ENCODE results near the gene FCN2. TPM values are rescaled to one million over a fixed set of nuclear protein-coding genes. Genes with fewer than 3 reads are reported as not detected.

Gene FCN2
- total RNA-seq, 2 experiments from 2014 or later: not detected

DNA sequence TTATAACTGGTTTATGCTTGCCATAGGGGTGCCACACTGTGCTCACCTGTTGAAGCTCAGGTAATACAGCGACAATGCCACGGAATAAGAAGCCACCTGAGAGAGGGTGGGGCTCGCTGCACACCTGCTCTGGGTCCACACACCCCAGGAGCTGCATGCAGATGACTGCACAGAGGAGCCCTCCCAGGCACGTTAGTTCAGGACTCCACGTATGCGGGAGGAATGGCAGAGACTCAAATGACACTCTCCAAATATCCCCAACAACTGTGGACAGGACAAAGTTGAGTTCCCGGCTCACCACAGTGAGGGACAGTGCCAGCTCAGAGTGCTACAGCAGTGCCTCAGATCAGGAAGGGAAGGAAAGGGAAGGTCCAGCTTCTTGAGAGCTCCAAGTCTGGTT, 42.9 kb downstream of the FCN2 start:
- intact Hi-C loops (cut with micrococcal nuclease; ENCODE audit: unreplicated experiment): no loop called here

GRCh38 chr9:134925011-134925511, 44.5 kb downstream of the FCN2 start:
- Histone ChIP-seq H3K27ac (ENCODE audit: low read depth, low read length, poor library complexity, severe bottlenecking) (no peak overlapping the region), H3K4me3 (ENCODE audit: low read depth, low read length, poor library complexity, severe bottlenecking) (no peak overlapping the region), H3K9me2 (ENCODE audit: insufficient read depth, low read length) (no peaks in the 10 kb centered on the region), H3K4me1 (ENCODE audit: insufficient read depth, low read length, poor library complexity, severe bottlenecking) (peaks cover 33% of the 10 kb centered on the region), H3K79me2 (ENCODE audit: insufficient read depth, low read depth, low read length) (no peaks in the 10 kb centered on the region), H3K9me3 (ENCODE audit: low read length) (peaks cover 2% of the 10 kb centered on the region; the same call in 1 of the 2 replicates), H2AFZ (ENCODE audit: low read length) (no peak overlapping the region), H3K4me2 (ENCODE audit: low read length) (no peak overlapping the region), H3K36me3 (ENCODE audit: insufficient read depth, low read length) (no peaks in the 10 kb centered on the region; the same call in 1 of the 2 replicates), H4K20me1 (ENCODE audit: insufficient read depth, low read length) (no peaks in the 10 kb centered on the region)
- TF ChIP-seq EZH2phosphoT487 (IDR thresholded peaks at IDR 0.05; ENCODE audit: borderline replicate concordance, low read depth, low read length) (no peak), CTCF (conservative IDR thresholded peaks at IDR 0.05; ENCODE audit: low read length) (no peak)
- no TSS peak for BruUV-seq (replicated peaks)
- intact Hi-C loops (cut with micrococcal nuclease; ENCODE audit: unreplicated experiment): no loop called here
- DNase-seq (ENCODE audit: low spot score): no peak
- ChIA-PET CTCF (ENCODE audit: unreplicated experiment) (no interaction called here), POLR2A (no interaction called here)

More for the DNA sequence above, 42.9 kb downstream of the FCN2 start:
- no peaks in the 10 kb centered on the region; the same call in 1 of the 2 replicates for H3K36me3 ChIP-seq (ENCODE audit: insufficient read depth, low read length)
- H3K9me2 ChIP-seq (ENCODE audit: insufficient read depth, low read length): no peaks in the 10 kb centered on the region
- H3K9me3 ChIP-seq (ENCODE audit: low read length): peaks cover 18% of the 10 kb centered on the region
- H3K4me2 ChIP-seq (ENCODE audit: low read length): no peak overlapping the region
- no peaks in the 10 kb centered on the region for H4K20me1 ChIP-seq (ENCODE audit: insufficient read depth, low read length)
- CTCF ChIA-PET (ENCODE audit: unreplicated experiment): no interaction called here
- POLR2A ChIA-PET: no interaction called here
- H3K27ac ChIP-seq (ENCODE audit: low read depth, low read length, poor library complexity, severe bottlenecking): no peak overlapping the region
- TF ChIP-seq EZH2phosphoT487 (IDR thresholded peaks at IDR 0.05; ENCODE audit: borderline replicate concordance, low read depth, low read length) (no peak), CTCF (conservative IDR thresholded peaks at IDR 0.05; ENCODE audit: low read length) (no peak)
- no TSS peak for BruUV-seq (replicated peaks)
- H2AFZ ChIP-seq (ENCODE audit: low read length): no peak overlapping the region
- DNase-seq (ENCODE audit: low spot score): no peak
- H3K4me3 ChIP-seq (ENCODE audit: low read depth, low read length, poor library complexity, severe bottlenecking): no peak overlapping the region
- peaks cover 24% of the 10 kb centered on the region for H3K4me1 ChIP-seq (ENCODE audit: insufficient read depth, low read length, poor library complexity, severe bottlenecking)
- no peaks in the 10 kb centered on the region for H3K79me2 ChIP-seq (ENCODE audit: insufficient read depth, low read depth, low read length)

GRCh38 chr9:134928436-134929192, 48.0 kb downstream of the FCN2 start:
- POLR2A ChIA-PET: interaction anchor here (0.7 to 0.8 kb wide), 2 partner anchors 10 to 29 kb away, joined by 3 read pairs; no protein-coding TSS in a partner anchor
- CTCF ChIA-PET (ENCODE audit: unreplicated experiment): no interaction called here
- no peaks in the 10 kb centered on the region for H3K36me3 ChIP-seq (ENCODE audit: insufficient read depth, low read length)
- H4K20me1 ChIP-seq (ENCODE audit: insufficient read depth, low read length): no peaks in the 10 kb centered on the region
- no peak overlapping the region for H3K4me3 ChIP-seq (ENCODE audit: low read depth, low read length, poor library complexity, severe bottlenecking)
- no peaks in the 10 kb centered on the region for H3K9me3 ChIP-seq (ENCODE audit: low read length)
- H3K79me2 ChIP-seq (ENCODE audit: insufficient read depth, low read depth, low read length): peaks cover 10% of the 10 kb centered on the region
- H3K9me2 ChIP-seq (ENCODE audit: insufficient read depth, low read length): no peaks in the 10 kb centered on the region
- intact Hi-C loops (cut with micrococcal nuclease; ENCODE audit: unreplicated experiment): no loop called here
- no TSS peak for BruUV-seq (replicated peaks)
- H3K27ac ChIP-seq (ENCODE audit: low read depth, low read length, poor library complexity, severe bottlenecking): peak overlapping the region; percentile 97
- DNase-seq (ENCODE audit: low spot score): no peak
- no peak for TF ChIP-seq EZH2phosphoT487 (IDR thresholded peaks at IDR 0.05; ENCODE audit: borderline replicate concordance, low read depth, low read length)
- no peak for TF ChIP-seq CTCF (conservative IDR thresholded peaks at IDR 0.05; ENCODE audit: low read length)
- H2AFZ ChIP-seq (ENCODE audit: low read length): no peak overlapping the region
- peak overlapping the region; percentile 72 for H3K4me2 ChIP-seq (ENCODE audit: low read length)
- H3K4me1 ChIP-seq (ENCODE audit: insufficient read depth, low read length, poor library complexity, severe bottlenecking): peaks cover 54% of the 10 kb centered on the region

Data from OCI-LY7 (cell line).